ENCODE measurements around the gene TEX14.
"Not testable (repeated sequence)": the region's sequence is repeated elsewhere in the genome, so short reads cannot be mapped to it uniquely, and the experiment has no call there.

The TEX14 gene

GRCh38 chr17:58557981-58558380 lies 133.9 kb downstream of the TEX14 start:
- DNase-seq = no peak

- DNase-seq = no peak
These were observed 135.0 kb downstream of the TEX14 start for GRCh38 chr17:58556833-58557250.

- not testable (repeated sequence) for DNase-seq
These were observed 136.7 kb downstream of the TEX14 start for GRCh38 chr17:58555109-58555508.

GRCh38 chr17:58541249-58541648 lies 150.6 kb downstream of the TEX14 start:
- no peak for DNase-seq

- DNase-seq = no peak
These were observed 152.1 kb downstream of the TEX14 start for GRCh38 chr17:58539698-58540097.

- no peak for DNase-seq
These were observed 152.9 kb downstream of the TEX14 start for GRCh38 chr17:58538811-58539409.

GRCh38 chr17:58537266-58537665 lies 154.6 kb downstream of the TEX14 start:
- DNase-seq = no peak

GRCh38 chr17:58536542-58536941 lies 155.3 kb downstream of the TEX14 start:
- no peak for DNase-seq

- DNase-seq = no peak
These were observed 156.4 kb downstream of the TEX14 start for GRCh38 chr17:58535431-58535830.

- DNase-seq = no peak
These were observed 156.9 kb downstream of the TEX14 start for GRCh38 chr17:58534901-58535421.

- no peak for DNase-seq
These were observed 157.5 kb downstream of the TEX14 start for GRCh38 chr17:58534331-58534730.

GRCh38 chr17:58533616-58534188 lies 158.1 kb downstream of the TEX14 start:
- no peak for DNase-seq

GRCh38 chr17:58532555-58532951 lies 159.3 kb downstream of the TEX14 start:
- DNase-seq = no peak

GRCh38 chr17:58531661-58532554 lies 159.9 kb downstream of the TEX14 start:
- peak; percentile 28 for DNase-seq

GRCh38 chr17:58531122-58531521 lies 160.7 kb downstream of the TEX14 start:
- no peak for DNase-seq

GRCh38 chr17:58530655-58531054 lies 161.2 kb downstream of the TEX14 start:
- DNase-seq = no peak

GRCh38 chr17:58529275-58529674 lies 162.6 kb downstream of the TEX14 start:
- DNase-seq = no peak

- no peak for DNase-seq
These were observed 163.4 kb downstream of the TEX14 start for GRCh38 chr17:58528443-58528842.

- no peak for DNase-seq
These were observed 163.9 kb downstream of the TEX14 start for GRCh38 chr17:58527949-58528348.

- DNase-seq = no peak
These were observed 164.5 kb downstream of the TEX14 start for GRCh38 chr17:58527306-58527705.

- DNase-seq = no peak
These were observed 166.6 kb downstream of the TEX14 start for GRCh38 chr17:58525239-58525638.

GRCh38 chr17:58521680-58522079 lies 170.2 kb downstream of the TEX14 start:
- DNase-seq = no peak

GRCh38 chr17:58520843-58521430 lies 170.9 kb downstream of the TEX14 start:
- DNase-seq = no peak

All from NCI-H510A treated with DMSO at 0.1 percent for 48 hours (cell line).